Measurements from ENCODE around the gene CFAP43. TPM values are rescaled to one million over a fixed set of nuclear protein-coding genes. Genes with fewer than 3 reads are reported as not detected.

CFAP43 gene
- total and polyA plus RNA-seq, 2 of the 8 experiments (the other 6 are each of a cell fraction or from before 2014, with no cell fraction given): 0.11 to 0.27 TPM

DNA sequence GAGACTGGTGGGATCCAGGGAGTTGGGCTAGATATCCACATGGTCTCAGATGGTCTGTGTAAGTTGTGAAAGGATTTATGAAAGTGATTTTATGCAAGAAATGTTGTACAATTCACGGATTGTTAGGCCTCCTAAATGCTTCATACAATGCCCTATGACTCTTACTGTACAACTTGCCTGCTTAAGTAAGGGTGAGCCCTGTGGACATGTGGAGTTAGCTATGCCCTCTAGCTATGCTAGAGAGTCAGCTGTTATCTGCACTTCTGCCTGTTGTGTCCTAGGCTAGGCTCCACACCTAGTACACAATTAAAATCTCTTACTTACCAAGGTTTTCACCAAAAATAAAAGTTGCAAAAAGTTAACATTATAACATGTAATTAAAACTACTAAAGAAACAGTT lies 1.7 kb upstream of the CFAP43 start:
- no peak overlapping the region for H2BK120ac ChIP-seq (replicated peaks; ENCODE audit: low read depth, low read length)
- ChIA-PET CTCF (ENCODE audit: partially characterized antibody) (no interaction called here), POLR2A (ENCODE audit: partially characterized antibody) (no interaction called here)
- no peak overlapping the region for H2AFZ ChIP-seq (ENCODE audit: low read length)
- no peak overlapping the region for H3K4ac ChIP-seq (replicated peaks; ENCODE audit: insufficient read length, low read depth, low read length)
- H2BK20ac ChIP-seq (ENCODE audit: low read length): no peak overlapping the region
- no peak overlapping the region for H3K4me2 ChIP-seq (ENCODE audit: insufficient read depth in 1 of 2, low read depth in 2 of 2, low read length in 2 of 2)
- FAIRE-seq (no peak), DNase-seq (ENCODE audit: low read depth in 1 of 2, low spot score in 2 of 2) (no peak)
- H3K14ac ChIP-seq (ENCODE audit: insufficient read length): no peak overlapping the region
- no peaks in the 10 kb centered on the region for H3K79me2 ChIP-seq (ENCODE audit: control insufficient read depth in 1 of 2, insufficient read depth in 2 of 2, low read length in 2 of 2)
- peaks cover 0 to 10% of the 10 kb centered on the region in 2 experiments; a peak in 2 of 4 replicates for H3K9me3 ChIP-seq (ENCODE audit: insufficient read depth in 2 of 2, low read depth in 1 of 2, low read length in 1 of 2)
- no peaks in the 10 kb centered on the region; a peak in 1 of 8 replicates for H3K36me3 ChIP-seq (ENCODE audit: control insufficient read depth in 2 of 4, insufficient read depth in 4 of 4, low read length in 3 of 4)
- H3K27ac ChIP-seq (ENCODE audit: low read depth, low read length): no peak overlapping the region
- no peak overlapping the region for H3K23ac ChIP-seq (ENCODE audit: insufficient read length)
- no peaks in the 10 kb centered on the region for H3K79me1 ChIP-seq (ENCODE audit: low read depth, low read length)
- no peak overlapping the region for H3K56ac ChIP-seq (replicated peaks; ENCODE audit: insufficient read length, low read depth, low read length)
- no peak overlapping the region for H2BK5ac ChIP-seq (ENCODE audit: low read depth, low read length)
- no peak overlapping the region for H4K5ac ChIP-seq (ENCODE audit: insufficient read length, low read depth, low read length)
- H2BK15ac ChIP-seq (ENCODE audit: low read length): no peak overlapping the region
- no peaks in the 10 kb centered on the region for H3K4me1 ChIP-seq (replicated peaks in 1 of 4; ENCODE audit: control insufficient read depth in 3 of 4, insufficient read depth in 4 of 4, low read length in 3 of 4)
- H2BK12ac ChIP-seq (ENCODE audit: low read depth, low read length): no peak overlapping the region
- H3K23me2 ChIP-seq (ENCODE audit: low read depth, low read length): peaks cover 9% of the 10 kb centered on the region
- H4K91ac ChIP-seq (replicated peaks; ENCODE audit: insufficient read length, low read length): no peak overlapping the region
- no peaks in the 10 kb centered on the region for H4K20me1 ChIP-seq (replicated peaks in 1 of 2; ENCODE audit: control insufficient read depth in 1 of 2, insufficient read depth in 2 of 2, low read length in 2 of 2)
- 96% methylated on average over 1 of the region's 1 CpG; no CpG with 5 or more reads in 1 of the 2 experiments for WGBS, 2 experiments (ENCODE audit: extremely low coverage in 1 of 2, insufficient coverage in 1 of 2, insufficient read length in 1 of 2, insufficient replicate concordance in 2 of 2, low coverage in 1 of 2, low lambda C conversion rate in 2 of 2, missing lambda C conversion rate in 1 of 2)
- H4K8ac ChIP-seq (ENCODE audit: extremely low read depth, insufficient read depth, low read length): no peak overlapping the region
- H3K27me3 ChIP-seq (replicated peaks in 1 of 4; ENCODE audit: control insufficient read depth in 3 of 4, extremely low read depth in 1 of 4, insufficient read depth in 3 of 4, low read length in 3 of 4): peaks cover 0 to 2% (median 0%) of the 10 kb centered on the region in 4 experiments; a peak in 1 of 7 replicates
- H3K9ac ChIP-seq (replicated peaks in 1 of 4; ENCODE audit: extremely low read depth in 1 of 4, low read depth in 3 of 4, low read length in 3 of 4): no peak overlapping the region
- H3K4me3 ChIP-seq (ENCODE audit: extremely low read depth in 1 of 4, insufficient read depth in 2 of 4, low read depth in 3 of 4, low read length in 4 of 4): no peak overlapping the region
- no peak overlapping the region for H2AK5ac ChIP-seq (ENCODE audit: low read depth, low read length)
- no peak overlapping the region for H3K18ac ChIP-seq (ENCODE audit: extremely low read depth, low read length)
- TF ChIP-seq POLR2A (IDR thresholded peaks at IDR 0.05; ENCODE audit: control extremely low read depth in 1 of 2, low read depth in 2 of 2, low read length in 2 of 2) (no peak), BCL11A (IDR thresholded peaks at IDR 0.05; ENCODE audit: low read depth in 2 of 2, low read length in 2 of 2) (no peak), GTF2F1 (IDR thresholded peaks at IDR 0.05; ENCODE audit: borderline replicate concordance, low read depth, low read length) (no peak), TCF12 (IDR thresholded peaks at IDR 0.05; ENCODE audit: low read depth, low read length) (no peak), SRF (IDR thresholded peaks at IDR 0.05; ENCODE audit: low read depth, low read length) (no peak), SP1 (IDR thresholded peaks at IDR 0.05; ENCODE audit: low read depth, low read length) (no peak), KDM1A (IDR thresholded peaks at IDR 0.05; ENCODE audit: borderline replicate concordance, low read length) (no peak), SUZ12 (IDR thresholded peaks at IDR 0.05; ENCODE audit: low read length) (no peak), RFX5 (IDR thresholded peaks at IDR 0.05; ENCODE audit: borderline replicate concordance, low read depth, low read length) (no peak), TAF1 (IDR thresholded peaks at IDR 0.05; ENCODE audit: low read depth, low read length) (no peak), NRF1 (IDR thresholded peaks at IDR 0.05; ENCODE audit: low read depth, low read length) (no peak), MAX (IDR thresholded peaks at IDR 0.05) (no peak), PHF8 (conservative IDR thresholded peaks at IDR 0.05; ENCODE audit: low read depth, low read length) (no peak)
- TF ChIP-seq, protein P1, sequence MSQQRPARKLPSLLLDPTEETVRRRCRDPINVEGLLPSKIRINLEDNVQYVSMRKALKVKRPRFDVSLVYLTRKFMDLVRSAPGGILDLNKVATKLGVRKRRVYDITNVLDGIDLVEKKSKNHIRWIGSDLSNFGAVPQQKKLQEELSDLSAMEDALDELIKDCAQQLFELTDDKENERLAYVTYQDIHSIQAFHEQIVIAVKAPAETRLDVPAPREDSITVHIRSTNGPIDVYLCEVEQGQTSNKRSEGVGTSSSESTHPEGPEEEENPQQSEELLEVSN (IDR thresholded peaks at IDR 0.05): no peak

Data from H1 (cell line).